Stimulated activated CD8-positive, alpha-beta memory T cell treated with anti-CD3 and anti-CD28 coated beads, Interleukin-12 subunit alpha, Interleukin-12 subunit beta, amount 100 ng/mL, for 1 hour (primary cell): ENCODE results near the gene NUDCD3.
"Not testable (repeated sequence)": the region's sequence is repeated elsewhere in the genome, so short reads cannot be mapped to it uniquely, and the experiment has no call there.

Experiments used
- DNase-seq: peaks from one replicate; pipeline ENCODE4 v3.0.0-alpha.2; 2020; ENCODE audit warnings: low read depth

Gene NUDCD3

GRCh38 chr7:44447874-44448425 lies 42.5 kb downstream of the NUDCD3 start:
- DNase-seq = no peak

- no peak for DNase-seq
Measured at GRCh38 chr7:44445986-44446671, 44.3 kb downstream of the NUDCD3 start.

GRCh38 chr7:44441079-44441478 lies 49.4 kb downstream of the NUDCD3 start:
- no peak for DNase-seq

- no peak for DNase-seq
Measured at GRCh38 chr7:44440577-44441078, 49.8 kb downstream of the NUDCD3 start.

GRCh38 chr7:44439926-44440325 lies 50.5 kb downstream of the NUDCD3 start:
- no peak for DNase-seq

- no peak for DNase-seq
Measured at GRCh38 chr7:44438816-44439215, 51.6 kb downstream of the NUDCD3 start.

GRCh38 chr7:44434201-44434600 lies 56.3 kb downstream of the NUDCD3 start:
- DNase-seq = no peak

- no peak for DNase-seq
Measured at GRCh38 chr7:44433255-44434022, 57.0 kb downstream of the NUDCD3 start.

GRCh38 chr7:44432381-44432977 lies 58.0 kb downstream of the NUDCD3 start:
- no peak for DNase-seq

- no peak for DNase-seq
Measured at GRCh38 chr7:44431091-44431608, 59.3 kb downstream of the NUDCD3 start.

- DNase-seq = no peak
Measured at GRCh38 chr7:44430054-44430453, 60.4 kb downstream of the NUDCD3 start.

GRCh38 chr7:44424762-44425161 lies 65.7 kb downstream of the NUDCD3 start:
- not testable (repeated sequence) for DNase-seq

- DNase-seq = no peak
Measured at GRCh38 chr7:44416941-44417340, 73.5 kb downstream of the NUDCD3 start.

GRCh38 chr7:44415510-44415909 lies 74.9 kb downstream of the NUDCD3 start:
- DNase-seq = no peak

GRCh38 chr7:44415047-44415446 lies 75.4 kb downstream of the NUDCD3 start:
- no peak for DNase-seq

GRCh38 chr7:44411306-44411705 lies 79.2 kb downstream of the NUDCD3 start:
- DNase-seq = no peak

GRCh38 chr7:44408596-44408995 lies 81.9 kb downstream of the NUDCD3 start:
- no peak for DNase-seq

GRCh38 chr7:44403775-44404174 lies 86.7 kb downstream of the NUDCD3 start:
- DNase-seq = no peak

GRCh38 chr7:44403176-44403759 lies 87.2 kb downstream of the NUDCD3 start:
- no peak for DNase-seq

- DNase-seq = no peak
Measured at GRCh38 chr7:44402401-44403060, 87.9 kb downstream of the NUDCD3 start.

GRCh38 chr7:44401692-44402091 lies 88.8 kb downstream of the NUDCD3 start:
- no peak for DNase-seq
